ENCODE data around the gene CNTN5.

The CNTN5 gene

GRCh38 chr11:99670067-99670676 is 649.4 kb downstream of the CNTN5 start:
- no peak for ATAC-seq
- TF ChIP-seq PATZ1 (CRISPR knock-in tag; IDR thresholded peaks at IDR 0.05; ENCODE audit: borderline replicate concordance), result no peak
- no peak for TF ChIP-seq ZNF8 (CRISPR knock-in tag; IDR thresholded peaks at IDR 0.05)
- no peak for TF ChIP-seq ARNTL (CRISPR knock-in tag; IDR thresholded peaks at IDR 0.05; ENCODE audit: borderline replicate concordance, low read depth)
- no peak for TF ChIP-seq RARB (CRISPR knock-in tag; IDR thresholded peaks at IDR 0.05)
- no peak for TF ChIP-seq GLIS3 (CRISPR knock-in tag; IDR thresholded peaks at IDR 0.05)
- TF ChIP-seq ESRRG (CRISPR knock-in tag; IDR thresholded peaks at IDR 0.05), result no peak

- no peak for ATAC-seq
Measured at GRCh38 chr11:99671808-99672409, 651.2 kb downstream of the CNTN5 start.

More at GRCh38 chr11:99671808-99672409, 651.2 kb downstream of the CNTN5 start:
- TF ChIP-seq TSHZ2 (CRISPR knock-in tag; IDR thresholded peaks at IDR 0.05), result no peak
- TF ChIP-seq CSRNP3 (CRISPR knock-in tag; IDR thresholded peaks at IDR 0.05), result no peak
- TF ChIP-seq CREB5 (CRISPR knock-in tag; IDR thresholded peaks at IDR 0.05; ENCODE audit: low read depth), result no peak
- TF ChIP-seq ZNF70 (CRISPR knock-in tag; IDR thresholded peaks at IDR 0.05), result no peak
- TF ChIP-seq ZNF565 (CRISPR knock-in tag; conservative IDR thresholded peaks at IDR 0.05; ENCODE audit: low read depth), result no peak
- TF ChIP-seq OSR1 (CRISPR knock-in tag; IDR thresholded peaks at IDR 0.05), result no peak
- TF ChIP-seq ZC3H10 (CRISPR knock-in tag; IDR thresholded peaks at IDR 0.05), result no peak
- TF ChIP-seq PPARA (CRISPR knock-in tag; IDR thresholded peaks at IDR 0.05; ENCODE audit: borderline replicate concordance), result no peak
- no peak for TF ChIP-seq ZNF8 (CRISPR knock-in tag; IDR thresholded peaks at IDR 0.05)
- no peak for TF ChIP-seq POU6F1 (CRISPR knock-in tag; IDR thresholded peaks at IDR 0.05; ENCODE audit: borderline replicate concordance, low read depth)
- no peak for TF ChIP-seq ISL1 (CRISPR knock-in tag; IDR thresholded peaks at IDR 0.05)
- TF ChIP-seq ESRRG (CRISPR knock-in tag; IDR thresholded peaks at IDR 0.05), result no peak
- no peak for TF ChIP-seq TCF4 (CRISPR knock-in tag; IDR thresholded peaks at IDR 0.05; ENCODE audit: borderline replicate concordance)
- no peak for TF ChIP-seq RARB (CRISPR knock-in tag; IDR thresholded peaks at IDR 0.05)
- TF ChIP-seq ARNTL (CRISPR knock-in tag; IDR thresholded peaks at IDR 0.05; ENCODE audit: borderline replicate concordance, low read depth), result no peak
- no peak for TF ChIP-seq BACH2 (CRISPR knock-in tag; IDR thresholded peaks at IDR 0.05; ENCODE audit: borderline replicate concordance)
- no peak for TF ChIP-seq CSDC2 (CRISPR knock-in tag; IDR thresholded peaks at IDR 0.05)

Measured in SK-N-SH treated with all-trans-retinoic acid at 6 μM for 48 hours (cell line).